ENCODE data around the gene SLC27A1.

Gene SLC27A1

GRCh38 chr19:17475541-17476115 lies 5.3 kb downstream of the SLC27A1 start:
- no peak for DNase-seq (ENCODE audit: low spot score)
- in situ Hi-C loops (cut with MboI; ENCODE audit: low sequenced_read_pairs, unreplicated experiment) = no loop called here

GRCh38 chr19:17479325-17479791 lies 9.0 kb downstream of the SLC27A1 start:
- in situ Hi-C loops (cut with MboI; ENCODE audit: low sequenced_read_pairs, unreplicated experiment) = no loop called here
- TF ChIP-seq CTCF (IDR thresholded peaks at IDR 0.05; ENCODE audit: borderline replicate concordance, control extremely low read depth, extremely low read depth, insufficient read depth, missing control alignments) = no peak
- DNase-seq (ENCODE audit: low spot score) = no peak

More at GRCh38 chr19:17475541-17476115, 5.3 kb downstream of the SLC27A1 start:
- no peak for TF ChIP-seq CTCF (IDR thresholded peaks at IDR 0.05; ENCODE audit: borderline replicate concordance, control extremely low read depth, extremely low read depth, insufficient read depth, missing control alignments)

GRCh38 chr19:17481986-17482385 lies 11.7 kb downstream of the SLC27A1 start:
- no peak for TF ChIP-seq CTCF (IDR thresholded peaks at IDR 0.05; ENCODE audit: borderline replicate concordance, control extremely low read depth, extremely low read depth, insufficient read depth, missing control alignments)
- no peak for DNase-seq (ENCODE audit: low spot score)
- in situ Hi-C loops (cut with MboI; ENCODE audit: low sequenced_read_pairs, unreplicated experiment) = no loop called here

- no peak for TF ChIP-seq CTCF (IDR thresholded peaks at IDR 0.05; ENCODE audit: borderline replicate concordance, control extremely low read depth, extremely low read depth, insufficient read depth, missing control alignments)
Observed at GRCh38 chr19:17482877-17483604, 12.7 kb downstream of the SLC27A1 start.

GRCh38 chr19:17483605-17484002 lies 13.3 kb downstream of the SLC27A1 start:
- TF ChIP-seq CTCF (IDR thresholded peaks at IDR 0.05; ENCODE audit: borderline replicate concordance, control extremely low read depth, extremely low read depth, insufficient read depth, missing control alignments) = no peak
- in situ Hi-C loops (cut with MboI; ENCODE audit: low sequenced_read_pairs, unreplicated experiment) = no loop called here
- DNase-seq (ENCODE audit: low spot score) = no peak

More at GRCh38 chr19:17482877-17483604, 12.7 kb downstream of the SLC27A1 start:
- in situ Hi-C loops (cut with MboI; ENCODE audit: low sequenced_read_pairs, unreplicated experiment) = no loop called here
- peak; percentile 11 for DNase-seq (ENCODE audit: low spot score)

- no peak for DNase-seq (ENCODE audit: low spot score)
- no peak for TF ChIP-seq CTCF (IDR thresholded peaks at IDR 0.05; ENCODE audit: borderline replicate concordance, control extremely low read depth, extremely low read depth, insufficient read depth, missing control alignments)
- in situ Hi-C loops (cut with MboI; ENCODE audit: low sequenced_read_pairs, unreplicated experiment) = no loop called here
Observed at GRCh38 chr19:17484520-17485185, 14.3 kb downstream of the SLC27A1 start.
